ENCODE data around the gene MTMR11. TPM values are rescaled to one million over a fixed set of nuclear protein-coding genes. Genes with fewer than 3 reads are reported as not detected.
A peak's percentile ranks its signal among the peaks of the same experiment; 100 is the strongest.

MTMR11 gene
- total and polyA plus RNA-seq, 9 of the 15 experiments (the other 6 are each of a cell fraction or from before 2014, with no cell fraction given) = 0.09 to 1.6 (median 0.51) TPM

DNA sequence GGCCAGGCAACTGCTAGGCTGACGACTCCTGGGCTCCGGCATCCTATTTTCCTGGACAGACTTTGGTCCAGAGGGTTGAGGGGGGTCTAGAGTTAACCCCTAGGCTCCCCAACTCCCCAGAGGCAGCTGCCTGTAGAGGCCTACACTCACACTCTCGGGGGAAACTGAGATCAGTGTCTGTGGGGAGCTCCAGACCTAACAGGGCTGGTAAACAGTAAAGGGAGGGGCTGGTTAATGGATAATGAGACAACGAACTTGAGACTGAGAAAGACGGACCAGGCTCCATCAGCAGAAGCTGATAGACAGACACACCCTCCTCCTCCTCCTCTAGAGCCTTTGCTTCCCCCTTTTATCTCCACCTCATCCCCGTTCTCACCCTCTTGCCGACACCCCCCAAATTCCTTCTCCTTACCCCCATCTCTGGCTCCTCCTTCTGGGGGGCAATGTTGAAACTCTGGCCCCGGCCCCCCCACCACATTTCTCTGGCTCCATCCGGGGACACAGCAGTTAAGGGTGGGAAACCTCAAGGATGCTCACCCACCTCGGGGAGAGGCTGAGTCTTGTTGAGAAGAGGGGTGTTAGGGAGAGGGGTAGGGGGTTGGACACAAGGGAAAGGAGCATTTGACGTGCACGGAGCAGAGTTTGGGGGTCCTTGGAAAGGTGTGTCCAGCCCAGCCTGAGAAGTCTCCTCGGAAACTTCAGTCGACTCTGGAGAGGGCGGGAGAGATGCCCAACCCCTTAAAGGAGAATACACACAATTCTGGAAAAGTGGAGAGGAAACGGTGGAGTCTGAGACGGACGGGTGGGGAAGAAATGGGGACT lies at the start of gene MTMR11 (continued):
- TF ChIP-seq, protein P1, sequence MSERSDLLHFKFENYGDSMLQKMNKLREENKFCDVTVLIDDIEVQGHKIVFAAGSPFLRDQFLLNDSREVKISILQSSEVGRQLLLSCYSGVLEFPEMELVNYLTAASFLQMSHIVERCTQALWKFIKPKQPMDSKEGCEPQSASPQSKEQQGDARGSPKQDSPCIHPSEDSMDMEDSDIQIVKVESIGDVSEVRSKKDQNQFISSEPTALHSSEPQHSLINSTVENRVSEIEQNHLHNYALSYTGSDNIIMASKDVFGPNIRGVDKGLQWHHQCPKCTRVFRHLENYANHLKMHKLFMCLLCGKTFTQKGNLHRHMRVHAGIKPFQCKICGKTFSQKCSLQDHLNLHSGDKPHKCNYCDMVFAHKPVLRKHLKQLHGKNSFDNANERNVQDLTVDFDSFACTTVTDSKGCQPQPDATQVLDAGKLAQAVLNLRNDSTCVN (CRISPR knock-in tag; IDR thresholded peaks at IDR 0.05) = 0 out of 2 replicates have a peak, but pooled peaks have one; percentile 55
- TF ChIP-seq PRPF4 (IDR thresholded peaks at IDR 0.05; ENCODE audit: insufficient read depth, low read depth, low read length, poor library complexity, severe bottlenecking) (no peak), L3MBTL2 (IDR thresholded peaks at IDR 0.05) (no peak), PYGO2 (tag; IDR thresholded peaks at IDR 0.05) (no peak), GABPB1 (CRISPR knock-in tag; IDR thresholded peaks at IDR 0.05) (no peak), MAZ (CRISPR knock-in tag; conservative IDR thresholded peaks at IDR 0.05 in 1 of 2, IDR thresholded peaks at IDR 0.05 in 1 of 2) (peak in 1 of 2 experiments; percentile 45; a peak in 1 of 4 replicates), KLF6 (CRISPR knock-in tag; IDR thresholded peaks at IDR 0.05; ENCODE audit: borderline replicate concordance) (no peak), GABPA (tag; conservative IDR thresholded peaks at IDR 0.05; ENCODE audit: low read depth) (no peak), ZNF586 (CRISPR knock-in tag; conservative IDR thresholded peaks at IDR 0.05) (no peak), RCOR1 (IDR thresholded peaks at IDR 0.05; ENCODE audit: borderline replicate concordance in 1 of 2, low read depth in 2 of 2, low read length in 2 of 2) (peak in 1 of 2 experiments; percentile 8; a peak in 1 of 4 replicates), BDP1 (IDR thresholded peaks at IDR 0.05; ENCODE audit: insufficient read depth, insufficient read length) (no peak), ETV6 (IDR thresholded peaks at IDR 0.05; ENCODE audit: borderline replicate concordance in 1 of 2, low read depth in 2 of 2, low read length in 1 of 2) (no peak), ETV6 (CRISPR knock-in tag; IDR thresholded peaks at IDR 0.05; ENCODE audit: borderline replicate concordance) (no peak), NFYB (IDR thresholded peaks at IDR 0.05; ENCODE audit: extremely low read depth, insufficient read length) (no peak)
- TF ChIP-seq, protein P2, sequence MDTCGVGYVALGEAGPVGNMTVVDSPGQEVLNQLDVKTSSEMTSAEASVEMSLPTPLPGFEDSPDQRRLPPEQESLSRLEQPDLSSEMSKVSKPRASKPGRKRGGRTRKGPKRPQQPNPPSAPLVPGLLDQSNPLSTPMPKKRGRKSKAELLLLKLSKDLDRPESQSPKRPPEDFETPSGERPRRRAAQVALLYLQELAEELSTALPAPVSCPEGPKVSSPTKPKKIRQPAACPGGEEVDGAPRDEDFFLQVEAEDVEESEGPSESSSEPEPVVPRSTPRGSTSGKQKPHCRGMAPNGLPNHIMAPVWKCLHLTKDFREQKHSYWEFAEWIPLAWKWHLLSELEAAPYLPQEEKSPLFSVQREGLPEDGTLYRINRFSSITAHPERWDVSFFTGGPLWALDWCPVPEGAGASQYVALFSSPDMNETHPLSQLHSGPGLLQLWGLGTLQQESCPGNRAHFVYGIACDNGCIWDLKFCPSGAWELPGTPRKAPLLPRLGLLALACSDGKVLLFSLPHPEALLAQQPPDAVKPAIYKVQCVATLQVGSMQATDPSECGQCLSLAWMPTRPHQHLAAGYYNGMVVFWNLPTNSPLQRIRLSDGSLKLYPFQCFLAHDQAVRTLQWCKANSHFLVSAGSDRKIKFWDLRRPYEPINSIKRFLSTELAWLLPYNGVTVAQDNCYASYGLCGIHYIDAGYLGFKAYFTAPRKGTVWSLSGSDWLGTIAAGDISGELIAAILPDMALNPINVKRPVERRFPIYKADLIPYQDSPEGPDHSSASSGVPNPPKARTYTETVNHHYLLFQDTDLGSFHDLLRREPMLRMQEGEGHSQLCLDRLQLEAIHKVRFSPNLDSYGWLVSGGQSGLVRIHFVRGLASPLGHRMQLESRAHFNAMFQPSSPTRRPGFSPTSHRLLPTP (IDR thresholded peaks at IDR 0.05; ENCODE audit: borderline replicate concordance, extremely low read depth, insufficient read length) = no peak
- TF ChIP-seq, protein P3, sequence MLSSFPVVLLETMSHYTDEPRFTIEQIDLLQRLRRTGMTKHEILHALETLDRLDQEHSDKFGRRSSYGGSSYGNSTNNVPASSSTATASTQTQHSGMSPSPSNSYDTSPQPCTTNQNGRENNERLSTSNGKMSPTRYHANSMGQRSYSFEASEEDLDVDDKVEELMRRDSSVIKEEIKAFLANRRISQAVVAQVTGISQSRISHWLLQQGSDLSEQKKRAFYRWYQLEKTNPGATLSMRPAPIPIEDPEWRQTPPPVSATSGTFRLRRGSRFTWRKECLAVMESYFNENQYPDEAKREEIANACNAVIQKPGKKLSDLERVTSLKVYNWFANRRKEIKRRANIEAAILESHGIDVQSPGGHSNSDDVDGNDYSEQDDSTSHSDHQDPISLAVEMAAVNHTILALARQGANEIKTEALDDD (IDR thresholded peaks at IDR 0.05) = 0 out of 2 replicates have a peak, but pooled peaks have one; percentile 23
- TF ChIP-seq, protein P4, sequence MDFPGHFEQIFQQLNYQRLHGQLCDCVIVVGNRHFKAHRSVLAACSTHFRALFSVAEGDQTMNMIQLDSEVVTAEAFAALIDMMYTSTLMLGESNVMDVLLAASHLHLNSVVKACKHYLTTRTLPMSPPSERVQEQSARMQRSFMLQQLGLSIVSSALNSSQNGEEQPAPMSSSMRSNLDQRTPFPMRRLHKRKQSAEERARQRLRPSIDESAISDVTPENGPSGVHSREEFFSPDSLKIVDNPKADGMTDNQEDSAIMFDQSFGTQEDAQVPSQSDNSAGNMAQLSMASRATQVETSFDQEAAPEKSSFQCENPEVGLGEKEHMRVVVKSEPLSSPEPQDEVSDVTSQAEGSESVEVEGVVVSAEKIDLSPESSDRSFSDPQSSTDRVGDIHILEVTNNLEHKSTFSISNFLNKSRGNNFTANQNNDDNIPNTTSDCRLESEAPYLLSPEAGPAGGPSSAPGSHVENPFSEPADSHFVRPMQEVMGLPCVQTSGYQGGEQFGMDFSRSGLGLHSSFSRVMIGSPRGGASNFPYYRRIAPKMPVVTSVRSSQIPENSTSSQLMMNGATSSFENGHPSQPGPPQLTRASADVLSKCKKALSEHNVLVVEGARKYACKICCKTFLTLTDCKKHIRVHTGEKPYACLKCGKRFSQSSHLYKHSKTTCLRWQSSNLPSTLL (IDR thresholded peaks at IDR 0.05) = no peak

All from K562 (cell line).